HL-60 (cell line): ENCODE data around the gene AP3S2.

Experiments
- DNase-seq, 2 experiments: peaks; one replicate each; pipeline ENCODE4 v3.0.0-alpha.2; 2010 to 2020; ENCODE audit warnings: low read depth in 1 of 2, low spot score in 1 of 2
- H3K27ac ChIP-seq: fragments of 250-450 bp; sonication (Bioruptor Pico); replicated peaks from 2 replicates; pipeline ENCODE4 v1.5.1; 2020; ENCODE audit warnings: mild to moderate bottlenecking, moderate library complexity
- H3K27me3 ChIP-seq: fragments of 250-450 bp; sonication (Bioruptor Pico); 2 replicates; pipeline ENCODE4 v1.5.1; 2021; ENCODE audit warnings: mild to moderate bottlenecking, moderate library complexity; ENCODE audit not compliant: insufficient read depth, poor library complexity, severe bottlenecking
- H3K4me3 ChIP-seq: replicated peaks from 2 replicates; pipeline ENCODE4 v1.5.1; 2011; ENCODE audit warnings: mild to moderate bottlenecking, control low read depth, low read length; ENCODE audit not compliant: insufficient read depth
- CTCF ChIP-seq: IDR thresholded peaks from one replicate; pipeline ENCODE4 v1.5.1; 2011; ENCODE audit warnings: low read length, control low read depth, inconsistent platforms; ENCODE audit not compliant: insufficient read depth
- GABPA ChIP-seq: IDR thresholded peaks from 2 replicates; pipeline ENCODE4 v1.6.1; 2012; ENCODE audit warnings: low read depth
- POLR2AphosphoS5 ChIP-seq: IDR thresholded peaks from 2 replicates; pipeline ENCODE4 v1.6.1; 2012; ENCODE audit warnings: low read depth
- REST ChIP-seq: IDR thresholded peaks from 2 replicates; pipeline ENCODE4 v1.6.1; 2012; ENCODE audit warnings: low read depth; ENCODE audit not compliant: insufficient replicate concordance
- SPI1 ChIP-seq: IDR thresholded peaks from 2 replicates; pipeline ENCODE4 v1.6.1; 2012; ENCODE audit warnings: low read depth, mild to moderate bottlenecking, borderline replicate concordance

The AP3S2 gene

DNA sequence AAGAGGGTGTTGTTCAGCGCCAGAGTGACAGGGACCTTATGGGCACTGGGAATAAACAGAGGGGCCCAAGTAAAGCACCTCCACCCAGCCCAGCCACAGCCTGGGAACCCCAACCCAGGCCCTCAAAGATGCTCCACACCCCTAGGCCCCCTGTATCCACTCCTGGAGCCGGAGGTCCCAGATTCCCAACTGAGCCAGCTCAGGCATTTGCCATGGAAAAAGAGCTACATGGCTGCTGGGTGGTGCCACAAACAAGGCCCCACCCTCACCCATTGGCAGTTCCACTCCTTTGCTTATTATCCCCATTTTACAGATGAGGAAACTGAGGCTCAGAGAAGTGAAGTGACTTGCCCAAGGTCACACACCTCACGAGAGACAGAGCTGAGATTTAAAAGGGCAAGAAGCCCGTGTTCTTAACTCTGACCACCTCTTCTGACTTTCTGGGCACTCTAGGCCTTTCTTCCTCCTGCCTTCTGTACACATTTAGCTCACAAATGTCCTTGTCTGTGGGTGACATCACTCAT is 96.1 kb downstream of the AP3S2 start:
- Histone ChIP-seq H3K27me3 (no peaks in the 10 kb centered on the region), H3K27ac (no peak overlapping the region), H3K4me3 (no peak overlapping the region)
- TF ChIP-seq SPI1: no peak
- no peak for TF ChIP-seq GABPA
- no peak for TF ChIP-seq POLR2AphosphoS5
- no peak for TF ChIP-seq CTCF
- no peak for TF ChIP-seq REST
- DNase-seq: no peak

GRCh38 chr15:89795996-89796395 is 97.8 kb downstream of the AP3S2 start:
- TF ChIP-seq REST: no peak
- no peak for TF ChIP-seq POLR2AphosphoS5
- no peak for TF ChIP-seq CTCF
- TF ChIP-seq SPI1: no peak
- no peak for TF ChIP-seq GABPA
- Histone ChIP-seq H3K27ac (no peak overlapping the region), H3K4me3 (no peak overlapping the region), H3K27me3 (no peaks in the 10 kb centered on the region)
- DNase-seq: no peak

DNA sequence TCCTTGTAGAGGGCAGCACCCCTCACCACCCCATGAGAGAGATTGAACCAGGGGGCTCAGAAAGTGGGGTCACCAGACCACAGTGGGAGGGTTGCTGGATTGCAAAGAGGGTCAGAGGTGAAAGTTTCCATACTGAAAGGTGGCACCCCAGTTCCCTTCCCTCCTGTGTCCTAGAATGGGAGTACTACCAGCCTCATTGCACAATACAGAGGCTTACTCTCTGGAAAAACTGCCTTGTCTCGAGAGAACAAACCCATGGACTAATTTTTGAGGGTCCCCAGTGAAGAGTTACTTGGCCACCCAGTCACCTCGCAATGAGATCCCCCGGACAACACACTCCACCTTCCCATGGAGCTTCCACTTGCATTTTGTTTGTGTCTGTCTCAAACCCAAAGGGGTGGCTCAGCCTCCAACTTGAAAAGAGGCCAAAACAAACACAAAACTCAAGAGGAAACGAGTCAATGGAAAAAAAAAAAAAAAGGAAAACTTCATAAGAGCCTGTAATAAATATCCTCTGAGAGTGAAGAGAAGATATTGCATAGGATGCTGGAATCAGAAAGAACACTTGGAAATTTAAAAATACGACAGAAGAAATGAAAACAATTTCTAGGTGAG is 99.1 kb downstream of the AP3S2 start:
- Histone ChIP-seq H3K4me3 (no peak overlapping the region), H3K27ac (no peak overlapping the region), H3K27me3 (no peaks in the 10 kb centered on the region)
- TF ChIP-seq CTCF (no peak), GABPA (no peak), POLR2AphosphoS5 (no peak), SPI1 (no peak), REST (no peak)
- DNase-seq: no peak
